ENCODE data around the gene SFMBT2. TPM values are rescaled to one million over a fixed set of nuclear protein-coding genes. Genes with fewer than 3 reads are reported as not detected.

Gene SFMBT2
- total RNA-seq, 2 experiments from 2014 or later, result 7.9 to 8.3 TPM

DNA sequence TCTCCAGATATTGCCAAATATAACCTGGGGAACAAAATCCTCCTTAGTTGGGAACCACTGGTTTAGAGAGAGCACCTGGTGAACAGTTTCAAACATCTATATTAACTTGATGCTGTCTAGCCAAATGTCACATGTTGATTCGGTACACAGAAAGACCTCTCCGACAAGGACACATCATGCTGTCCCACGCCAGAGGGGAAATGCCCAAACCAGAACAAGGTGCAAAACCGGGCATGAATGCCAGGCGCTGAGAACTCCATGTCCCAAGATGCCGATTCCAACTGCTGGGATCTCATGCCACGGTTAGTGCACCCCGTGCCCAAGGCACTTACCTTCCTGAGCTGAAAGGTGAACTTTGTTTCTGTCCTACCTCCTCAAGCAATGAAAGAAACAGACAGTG lies 100.8 kb downstream of the SFMBT2 start:
- Histone ChIP-seq H3K4me2 (ENCODE audit: low read length) (no peak overlapping the region), H3K27ac (ENCODE audit: low read depth, low read length, poor library complexity, severe bottlenecking) (no peak overlapping the region), H3K36me3 (ENCODE audit: insufficient read depth, low read length) (no peaks in the 10 kb centered on the region; the same call in 1 of the 2 replicates), H2AFZ (ENCODE audit: low read length) (no peak overlapping the region), H3K9me2 (ENCODE audit: insufficient read depth, low read length) (no peaks in the 10 kb centered on the region), H3K79me2 (ENCODE audit: insufficient read depth, low read depth, low read length) (no peaks in the 10 kb centered on the region), H3K4me1 (ENCODE audit: insufficient read depth, low read length, poor library complexity, severe bottlenecking) (no peaks in the 10 kb centered on the region), H3K9me3 (ENCODE audit: low read length) (no peaks in the 10 kb centered on the region), H4K20me1 (ENCODE audit: insufficient read depth, low read length) (no peaks in the 10 kb centered on the region), H3K4me3 (ENCODE audit: low read depth, low read length, poor library complexity, severe bottlenecking) (no peak overlapping the region)
- ChIA-PET CTCF (ENCODE audit: unreplicated experiment) (no interaction called here), POLR2A (interaction anchor here (0.7 kb wide), 1 partner anchor 186 kb away, joined by 3 read pairs; no protein-coding TSS in a partner anchor)
- intact Hi-C loops (cut with micrococcal nuclease; ENCODE audit: unreplicated experiment), result no loop called here
- DNase-seq (ENCODE audit: low spot score), result no peak
- TF ChIP-seq, protein P1, sequence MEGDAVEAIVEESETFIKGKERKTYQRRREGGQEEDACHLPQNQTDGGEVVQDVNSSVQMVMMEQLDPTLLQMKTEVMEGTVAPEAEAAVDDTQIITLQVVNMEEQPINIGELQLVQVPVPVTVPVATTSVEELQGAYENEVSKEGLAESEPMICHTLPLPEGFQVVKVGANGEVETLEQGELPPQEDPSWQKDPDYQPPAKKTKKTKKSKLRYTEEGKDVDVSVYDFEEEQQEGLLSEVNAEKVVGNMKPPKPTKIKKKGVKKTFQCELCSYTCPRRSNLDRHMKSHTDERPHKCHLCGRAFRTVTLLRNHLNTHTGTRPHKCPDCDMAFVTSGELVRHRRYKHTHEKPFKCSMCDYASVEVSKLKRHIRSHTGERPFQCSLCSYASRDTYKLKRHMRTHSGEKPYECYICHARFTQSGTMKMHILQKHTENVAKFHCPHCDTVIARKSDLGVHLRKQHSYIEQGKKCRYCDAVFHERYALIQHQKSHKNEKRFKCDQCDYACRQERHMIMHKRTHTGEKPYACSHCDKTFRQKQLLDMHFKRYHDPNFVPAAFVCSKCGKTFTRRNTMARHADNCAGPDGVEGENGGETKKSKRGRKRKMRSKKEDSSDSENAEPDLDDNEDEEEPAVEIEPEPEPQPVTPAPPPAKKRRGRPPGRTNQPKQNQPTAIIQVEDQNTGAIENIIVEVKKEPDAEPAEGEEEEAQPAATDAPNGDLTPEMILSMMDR (conservative IDR thresholded peaks at IDR 0.05; ENCODE audit: low read length), result no peak
- TF ChIP-seq EZH2phosphoT487 (IDR thresholded peaks at IDR 0.05; ENCODE audit: borderline replicate concordance, low read depth, low read length), result no peak
- BruUV-seq (replicated peaks), result no TSS peak

DNA sequence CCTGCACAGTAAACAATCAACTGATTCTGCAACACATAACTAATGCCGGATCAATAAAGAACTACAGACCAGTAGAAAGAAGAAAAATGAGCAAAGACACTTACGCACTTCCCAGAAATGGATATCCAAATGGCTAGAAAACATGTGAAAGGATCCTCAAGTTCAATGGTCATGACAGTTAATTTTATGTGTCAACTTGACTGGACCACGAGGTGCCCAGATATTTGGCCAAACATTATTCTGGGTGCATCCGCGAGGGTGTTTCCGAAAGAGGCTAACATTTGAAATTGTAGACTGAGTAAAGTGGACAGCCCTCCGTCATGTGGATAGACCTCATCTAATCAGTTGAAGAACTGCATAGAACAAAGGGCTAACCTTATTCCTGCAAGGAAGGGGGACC lies 102.0 kb downstream of the SFMBT2 start:
- POLR2A ChIA-PET, result no interaction called here
- Histone ChIP-seq H3K9me3 (ENCODE audit: low read length) (no peaks in the 10 kb centered on the region), H3K4me2 (ENCODE audit: low read length) (no peak overlapping the region), H3K27ac (ENCODE audit: low read depth, low read length, poor library complexity, severe bottlenecking) (no peak overlapping the region), H3K4me3 (ENCODE audit: low read depth, low read length, poor library complexity, severe bottlenecking) (no peak overlapping the region), H4K20me1 (ENCODE audit: insufficient read depth, low read length) (no peaks in the 10 kb centered on the region), H3K4me1 (ENCODE audit: insufficient read depth, low read length, poor library complexity, severe bottlenecking) (no peaks in the 10 kb centered on the region), H3K9me2 (ENCODE audit: insufficient read depth, low read length) (no peaks in the 10 kb centered on the region), H3K36me3 (ENCODE audit: insufficient read depth, low read length) (no peaks in the 10 kb centered on the region; the same call in 1 of the 2 replicates), H2AFZ (ENCODE audit: low read length) (no peak overlapping the region), H3K79me2 (ENCODE audit: insufficient read depth, low read depth, low read length) (no peaks in the 10 kb centered on the region)
- TF ChIP-seq, protein P1 (conservative IDR thresholded peaks at IDR 0.05; ENCODE audit: low read length), result no peak
- TF ChIP-seq EZH2phosphoT487 (IDR thresholded peaks at IDR 0.05; ENCODE audit: borderline replicate concordance, low read depth, low read length), result no peak
- intact Hi-C loops (cut with micrococcal nuclease; ENCODE audit: unreplicated experiment), result no loop called here
- DNase-seq (ENCODE audit: low spot score), result no peak
- no TSS peak for BruUV-seq (replicated peaks)
- CTCF ChIA-PET (ENCODE audit: unreplicated experiment), result no interaction called here

DNA sequence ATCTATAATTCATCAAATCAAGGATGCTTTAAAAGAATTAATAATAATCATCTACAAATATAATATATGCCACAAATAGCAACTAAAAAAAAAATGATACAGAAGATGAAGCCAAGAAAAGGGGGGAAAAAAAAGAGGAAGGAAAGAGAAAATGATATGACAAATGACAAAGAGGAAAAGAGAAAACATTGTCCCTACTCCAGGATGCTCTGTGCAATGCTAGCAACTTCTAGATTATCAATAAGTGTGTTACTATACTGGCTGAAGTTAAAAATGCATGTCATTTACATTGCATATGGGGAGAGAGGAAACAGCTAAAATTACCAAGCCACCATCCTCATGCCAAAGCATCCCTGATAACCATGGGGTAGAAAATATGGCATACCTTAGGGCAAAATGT lies 104.2 kb downstream of the SFMBT2 start:
- DNase-seq (ENCODE audit: low spot score), result no peak
- Histone ChIP-seq H3K4me3 (ENCODE audit: low read depth, low read length, poor library complexity, severe bottlenecking) (no peak overlapping the region), H3K4me1 (ENCODE audit: insufficient read depth, low read length, poor library complexity, severe bottlenecking) (no peaks in the 10 kb centered on the region), H2AFZ (ENCODE audit: low read length) (no peak overlapping the region), H3K79me2 (ENCODE audit: insufficient read depth, low read depth, low read length) (no peaks in the 10 kb centered on the region), H4K20me1 (ENCODE audit: insufficient read depth, low read length) (no peaks in the 10 kb centered on the region), H3K4me2 (ENCODE audit: low read length) (no peak overlapping the region), H3K9me2 (ENCODE audit: insufficient read depth, low read length) (no peaks in the 10 kb centered on the region), H3K36me3 (ENCODE audit: insufficient read depth, low read length) (no peaks in the 10 kb centered on the region; the same call in 1 of the 2 replicates), H3K27ac (ENCODE audit: low read depth, low read length, poor library complexity, severe bottlenecking) (no peak overlapping the region), H3K9me3 (ENCODE audit: low read length) (no peaks in the 10 kb centered on the region)
- no peak for TF ChIP-seq EZH2phosphoT487 (IDR thresholded peaks at IDR 0.05; ENCODE audit: borderline replicate concordance, low read depth, low read length)
- TF ChIP-seq, protein P1 (conservative IDR thresholded peaks at IDR 0.05; ENCODE audit: low read length), result no peak
- no TSS peak for BruUV-seq (replicated peaks)
- ChIA-PET POLR2A (interaction anchor here (0.6 kb wide), 1 partner anchor 337 kb away, joined by 3 read pairs; no protein-coding TSS in a partner anchor), CTCF (ENCODE audit: unreplicated experiment) (no interaction called here)
- intact Hi-C loops (cut with micrococcal nuclease; ENCODE audit: unreplicated experiment), result no loop called here

All from OCI-LY7 (cell line).